H9 (cell line): Measurements from ENCODE around the gene GFER. TPM values are rescaled to one million over a fixed set of nuclear protein-coding genes. Genes with fewer than 3 reads are reported as not detected.

Source experiments
- DNase-seq: peaks from one replicate; pipeline ENCODE4 v3.0.0-alpha.2; 2017
- H2AFZ ChIP-seq: one replicate; pipeline ENCODE4 v1.6.1; 2013; ENCODE audit warnings: mild to moderate bottlenecking, low read length, control low read depth, moderate library complexity
- H2AK5ac ChIP-seq: 2 replicates; pipeline ENCODE4 v1.6.1; 2013; ENCODE audit warnings: low read length, control low read depth, mixed read lengths; ENCODE audit not compliant: insufficient read length
- H2BK120ac ChIP-seq: one replicate; pipeline ENCODE4 v1.6.1; 2013; ENCODE audit warnings: low read depth, mild to moderate bottlenecking, low read length, control low read depth, inconsistent platforms; ENCODE audit not compliant: poor library complexity, severe bottlenecking
- H2BK12ac ChIP-seq: 2 replicates; pipeline ENCODE4 v1.6.1; 2013; ENCODE audit warnings: low read length, control low read depth, mixed read lengths, low read depth; ENCODE audit not compliant: insufficient read length
- H2BK15ac ChIP-seq: 2 replicates; pipeline ENCODE4 v1.6.1; 2013; ENCODE audit warnings: low read depth, low read length, control low read depth
- H2BK20ac ChIP-seq: one replicate; pipeline ENCODE4 v1.6.1; 2013; ENCODE audit warnings: low read depth, mild to moderate bottlenecking, low read length, control low read depth, inconsistent platforms; ENCODE audit not compliant: poor library complexity, severe bottlenecking
- H2BK5ac ChIP-seq: 2 replicates; pipeline ENCODE4 v1.6.1; 2013; ENCODE audit warnings: low read length, control low read depth, mixed read lengths; ENCODE audit not compliant: insufficient read length
- H3K14ac ChIP-seq: 2 replicates; pipeline ENCODE4 v1.6.1; 2013; ENCODE audit warnings: low read length, control low read depth; ENCODE audit not compliant: insufficient read depth
- H3K18ac ChIP-seq: 2 replicates; pipeline ENCODE4 v1.6.1; 2013; ENCODE audit warnings: low read depth, mild to moderate bottlenecking, mixed read lengths, low read length, control low read depth; ENCODE audit not compliant: insufficient read length
- H3K23ac ChIP-seq: 2 replicates; pipeline ENCODE4 v1.6.1; 2013; ENCODE audit warnings: low read length, control low read depth, mixed read lengths, low read depth; ENCODE audit not compliant: insufficient read length
- H3K23me2 ChIP-seq: 2 replicates; pipeline ENCODE4 v1.6.1; 2013; ENCODE audit warnings: low read depth, mild to moderate bottlenecking, mixed read lengths, low read length, control low read depth; ENCODE audit not compliant: insufficient read length, poor library complexity, severe bottlenecking
- H3K27ac ChIP-seq: 2 replicates; pipeline ENCODE4 v1.5.1; 2013; ENCODE audit warnings: low read length, control low read depth, mixed read lengths, low read depth; ENCODE audit not compliant: insufficient read length
- H3K27me3 ChIP-seq: 2 replicates; pipeline ENCODE4 v1.6.1; 2013; ENCODE audit warnings: low read length, control low read depth, inconsistent platforms; ENCODE audit not compliant: insufficient read depth
- H3K4ac ChIP-seq: 2 replicates; pipeline ENCODE4 v1.6.1; 2013; ENCODE audit warnings: low read depth, mild to moderate bottlenecking, control low read depth, inconsistent platforms, low read length, moderate library complexity
- H3K4me1 ChIP-seq: 2 replicates; pipeline ENCODE4 v1.6.1; 2013; ENCODE audit warnings: low read length, control low read depth, inconsistent platforms; ENCODE audit not compliant: insufficient read depth
- H3K4me2 ChIP-seq: 2 replicates; pipeline ENCODE4 v1.6.1; 2013; ENCODE audit warnings: low read length, control low read depth, mixed read lengths; ENCODE audit not compliant: insufficient read length, insufficient read depth
- H3K56ac ChIP-seq: 2 replicates; pipeline ENCODE4 v1.6.1; 2013; ENCODE audit warnings: low read depth, mild to moderate bottlenecking, mixed read lengths, low read length, control low read depth; ENCODE audit not compliant: insufficient read length
- H3K79me1 ChIP-seq: 2 replicates; pipeline ENCODE4 v1.6.1; 2013; ENCODE audit warnings: low read depth, mild to moderate bottlenecking, moderate library complexity, low read length, control low read depth, inconsistent platforms; ENCODE audit not compliant: insufficient read depth, poor library complexity, severe bottlenecking
- H3K79me2 ChIP-seq: 2 replicates; pipeline ENCODE4 v1.6.1; 2013; ENCODE audit warnings: low read length, control low read depth, inconsistent platforms; ENCODE audit not compliant: insufficient read depth
- H3K9ac ChIP-seq: 2 replicates; pipeline ENCODE4 v1.6.1; 2013; ENCODE audit warnings: low read length, control low read depth, mixed read lengths; ENCODE audit not compliant: insufficient read length; ENCODE audit errors: extremely low read depth
- H3K9me3 ChIP-seq: one replicate; pipeline ENCODE4 v1.6.1; 2013; ENCODE audit warnings: low read depth, low read length, inconsistent platforms; ENCODE audit not compliant: control insufficient read depth
- H3T11ph ChIP-seq: one replicate; pipeline ENCODE4 v1.6.1; 2013; ENCODE audit warnings: mild to moderate bottlenecking, low read length, control low read depth, inconsistent platforms
- H4K20me1 ChIP-seq: one replicate; pipeline ENCODE4 v1.6.1; 2013; ENCODE audit not compliant: control insufficient read depth, insufficient read length, insufficient read depth
- H4K5ac ChIP-seq: 2 replicates; pipeline ENCODE4 v1.6.1; 2013; ENCODE audit warnings: low read depth, mild to moderate bottlenecking, mixed read lengths, low read length, control low read depth; ENCODE audit not compliant: insufficient read length
- H4K8ac ChIP-seq: replicated peaks from 2 replicates; pipeline ENCODE4 v1.6.1; 2013; ENCODE audit warnings: low read length, control low read depth, mixed read lengths, low read depth; ENCODE audit not compliant: insufficient read length
- H4K91ac ChIP-seq: 2 replicates; pipeline ENCODE4 v1.6.1; 2013; ENCODE audit warnings: low read depth, mild to moderate bottlenecking, moderate library complexity, mixed read lengths, low read length, control low read depth; ENCODE audit not compliant: insufficient read length
- H3K27ac Mint-ChIP-seq, 3 experiments: 2 replicates in 2 of 3; 3 replicates in 1 of 3; pipeline ENCODE4 v1.8.0; 2020 to 2021; ENCODE audit warnings: mixed read lengths in 3 of 3, mild to moderate bottlenecking in 1 of 3, moderate library complexity in 1 of 3
- H3K27me3 Mint-ChIP-seq: 2 replicates; pipeline ENCODE4 v1.8.0; 2021; ENCODE audit warnings: low read depth, mild to moderate bottlenecking, moderate library complexity, mixed read lengths
- H3K36me3 Mint-ChIP-seq, 3 experiments: 2 replicates in 2 of 3; 3 replicates in 1 of 3; pipeline ENCODE4 v1.8.0; 2020 to 2021; ENCODE audit warnings: low read depth in 3 of 3, mixed read lengths in 3 of 3; ENCODE audit not compliant: insufficient read depth in 1 of 3
- H3K4me1 Mint-ChIP-seq, 2 experiments: 2 replicates each; pipeline ENCODE4 v1.8.0; 2020; ENCODE audit warnings: mixed read lengths in 2 of 2
- H3K4me3 Mint-ChIP-seq, 2 experiments: 2 replicates in 1 of 2; 3 replicates in 1 of 2; pipeline ENCODE4 v1.8.0; 2020 to 2021; ENCODE audit warnings: mild to moderate bottlenecking in 2 of 2, mixed read lengths in 2 of 2, moderate library complexity in 1 of 2
- H3K9me3 Mint-ChIP-seq, 2 experiments: 2 replicates in 1 of 2; 3 replicates in 1 of 2; pipeline ENCODE4 v1.8.0; 2020; ENCODE audit warnings: mild to moderate bottlenecking in 2 of 2, mixed read lengths in 2 of 2, moderate library complexity in 1 of 2
- WGBS: extraction: QIAGEN DNeasy Blood & Tissue Kit; methylation state at CpG from one replicate; pipeline ENCODE4 v1.1.7; 2013; ENCODE audit warnings: missing lambda C conversion rate, low lambda C conversion rate, mixed read lengths; ENCODE audit not compliant: insufficient read length; ENCODE audit errors: extremely low coverage; 5-methylcytosine and 5-hydroxymethylcytosine counted together
- total RNA-seq: library from RNA; stranded (reverse); gene quantifications from 2 replicates; pipeline ENCODE4 v1.2.1, GENCODE V29; 2021
- TF ChIP-seq, protein P1 (sequence below): fragments of 200-600 bp; sonication (generic); conservative IDR thresholded peaks from 3 replicates; pipeline ENCODE4 v1.8.0; 2021; ENCODE audit warnings: antibody characterized with exemption, mild to moderate bottlenecking

GFER gene
- total RNA-seq, 1 experiment from 2014 or later: 49.1 TPM

DNA sequence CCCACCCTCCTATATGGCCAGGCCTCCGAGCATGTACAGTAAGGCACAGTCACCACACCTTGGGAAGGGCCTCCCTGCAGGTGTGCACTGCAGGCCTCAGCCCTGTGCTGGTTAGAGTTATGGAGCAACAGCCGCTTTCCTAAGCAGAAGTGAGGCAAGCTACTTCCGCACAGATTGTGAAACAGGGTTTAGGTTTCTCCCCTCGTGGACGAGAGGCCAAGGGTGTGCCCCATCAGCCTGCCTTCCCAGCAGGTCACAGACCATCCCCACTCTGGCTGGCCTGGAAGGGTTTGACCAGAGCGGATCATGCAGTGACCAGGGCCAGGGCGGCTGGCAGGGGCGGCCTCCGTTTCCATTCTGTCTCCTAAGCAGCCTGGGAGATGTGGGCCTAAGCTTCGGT lies 45.7 kb upstream of the GFER start:
- Mint-ChIP-seq H3K4me3 (no peak overlapping the region), H3K4me1 (peaks cover 5 to 8% of the 10 kb centered on the region in 2 experiments; a peak in 3 of 4 replicates), H3K27me3 (peaks cover 2% of the 10 kb centered on the region; the same call in 1 of the 2 replicates), H3K36me3 (peaks cover 10 to 28% (median 17%) of the 10 kb centered on the region in 3 experiments; a peak in 6 of 7 replicates), H3K27ac (no peak overlapping the region), H3K9me3 (no peaks in the 10 kb centered on the region)
- TF ChIP-seq, protein P1, sequence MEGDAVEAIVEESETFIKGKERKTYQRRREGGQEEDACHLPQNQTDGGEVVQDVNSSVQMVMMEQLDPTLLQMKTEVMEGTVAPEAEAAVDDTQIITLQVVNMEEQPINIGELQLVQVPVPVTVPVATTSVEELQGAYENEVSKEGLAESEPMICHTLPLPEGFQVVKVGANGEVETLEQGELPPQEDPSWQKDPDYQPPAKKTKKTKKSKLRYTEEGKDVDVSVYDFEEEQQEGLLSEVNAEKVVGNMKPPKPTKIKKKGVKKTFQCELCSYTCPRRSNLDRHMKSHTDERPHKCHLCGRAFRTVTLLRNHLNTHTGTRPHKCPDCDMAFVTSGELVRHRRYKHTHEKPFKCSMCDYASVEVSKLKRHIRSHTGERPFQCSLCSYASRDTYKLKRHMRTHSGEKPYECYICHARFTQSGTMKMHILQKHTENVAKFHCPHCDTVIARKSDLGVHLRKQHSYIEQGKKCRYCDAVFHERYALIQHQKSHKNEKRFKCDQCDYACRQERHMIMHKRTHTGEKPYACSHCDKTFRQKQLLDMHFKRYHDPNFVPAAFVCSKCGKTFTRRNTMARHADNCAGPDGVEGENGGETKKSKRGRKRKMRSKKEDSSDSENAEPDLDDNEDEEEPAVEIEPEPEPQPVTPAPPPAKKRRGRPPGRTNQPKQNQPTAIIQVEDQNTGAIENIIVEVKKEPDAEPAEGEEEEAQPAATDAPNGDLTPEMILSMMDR: no peak
- Histone ChIP-seq H2BK5ac (no peak overlapping the region), H3K27ac (no peak overlapping the region), H3K56ac (no peak overlapping the region), H3K27me3 (no peaks in the 10 kb centered on the region), H3K79me1 (no peaks in the 10 kb centered on the region), H3K4me2 (no peak overlapping the region), H3K14ac (no peak overlapping the region), H2AK5ac (no peak overlapping the region), H2BK15ac (no peak overlapping the region), H2BK12ac (no peak overlapping the region), H4K91ac (no peak overlapping the region), H3K9me3 (no peaks in the 10 kb centered on the region), H4K8ac (no peak overlapping the region), H3T11ph (no peak overlapping the region), H2AFZ (no peak overlapping the region), H4K5ac (no peak overlapping the region), H3K18ac (no peak overlapping the region), H2BK120ac (no peak overlapping the region), H3K23me2 (peaks cover 7% of the 10 kb centered on the region), H3K4ac (no peak overlapping the region), H3K4me1 (0 out of 2 replicates have a peak, but pooled peaks cover 2% of the 10 kb centered on the region), H3K9ac (no peak overlapping the region), H2BK20ac (no peak overlapping the region), H4K20me1 (no peaks in the 10 kb centered on the region), H3K79me2 (no peaks in the 10 kb centered on the region), H3K23ac (no peak overlapping the region)
- WGBS: no CpG with 5 or more reads among the region's 10 CpGs
- no peak for DNase-seq
